Keratinocyte (primary cell): Measurements from ENCODE around the gene CPTP. TPM values are rescaled to one million over a fixed set of nuclear protein-coding genes. Genes with fewer than 3 reads are reported as not detected.
A peak's percentile ranks its signal among the peaks of the same experiment; 100 is the strongest.

Experiments used
- DNase-seq: peaks from one replicate; pipeline ENCODE4 v3.0.0-alpha.2; 2011; ENCODE audit warnings: low read depth, missing footprints, low spot score
- FAIRE-seq: peaks from 2 replicates; lab custom pipeline; 2011; peaks lifted over from hg19 to GRCh38; lab: Jason Lieb, UNC
- H2AFZ ChIP-seq: 2 replicates; pipeline ENCODE4 v1.6.0; 2012; ENCODE audit warnings: low read length, control low read depth, inconsistent platforms; ENCODE audit not compliant: control insufficient read depth
- H3K27ac ChIP-seq: 2 replicates; pipeline ENCODE4 v1.5.1; 2011; ENCODE audit warnings: low read length; ENCODE audit not compliant: control insufficient read depth, insufficient read depth
- H3K27me3 ChIP-seq: 3 replicates; pipeline ENCODE4 v1.6.0; 2011; ENCODE audit warnings: low read length; ENCODE audit not compliant: control insufficient read depth, insufficient read depth; ENCODE audit errors: extremely low read depth
- H3K36me3 ChIP-seq, 2 experiments: 2 replicates in 1 of 2; 3 replicates in 1 of 2; pipeline ENCODE4 v1.5.1; 2011; ENCODE audit warnings: low read length in 2 of 2, mild to moderate bottlenecking in 1 of 2; ENCODE audit not compliant: control insufficient read depth in 2 of 2, insufficient read depth in 2 of 2; ENCODE audit errors: extremely low read depth in 1 of 2
- H3K4me1 ChIP-seq: 3 replicates; pipeline ENCODE4 v1.5.1; 2011; ENCODE audit warnings: low read length; ENCODE audit not compliant: control insufficient read depth, insufficient read depth; ENCODE audit errors: extremely low read depth
- H3K4me2 ChIP-seq: 3 replicates; pipeline ENCODE4 v1.6.0; 2011; ENCODE audit warnings: low read depth, low read length; ENCODE audit not compliant: control insufficient read depth, insufficient read depth; ENCODE audit errors: extremely low read depth
- H3K4me3 ChIP-seq, 3 experiments: fragments of 200-600 bp in 1 of 3; sonication (generic) in 1 of 3; 2 replicates in 2 of 3; 3 replicates in 1 of 3; pipeline ENCODE4 v1.5.1; 2011 to 2016; ENCODE audit warnings: low read length in 3 of 3, mild to moderate bottlenecking in 3 of 3, control low read depth in 2 of 3, inconsistent platforms in 1 of 3, low read depth in 1 of 3, mixed read lengths in 1 of 3, mixed run types in 1 of 3, moderate library complexity in 1 of 3; ENCODE audit not compliant: control insufficient read depth in 2 of 3, insufficient read depth in 2 of 3; ENCODE audit errors: extremely low read depth in 1 of 3
- H3K79me2 ChIP-seq: 2 replicates; pipeline ENCODE4 v1.6.0; 2012; ENCODE audit warnings: low read length; ENCODE audit not compliant: control insufficient read depth, insufficient read depth
- H3K9ac ChIP-seq: 3 replicates; pipeline ENCODE4 v1.6.0; 2011; ENCODE audit warnings: low read length; ENCODE audit not compliant: control insufficient read depth, insufficient read depth; ENCODE audit errors: extremely low read depth
- H3K9me1 ChIP-seq: 3 replicates; pipeline ENCODE4 v1.6.0; 2011; ENCODE audit warnings: low read length; ENCODE audit not compliant: control insufficient read depth, insufficient read depth; ENCODE audit errors: extremely low read depth
- H3K9me3 ChIP-seq: 2 replicates; pipeline ENCODE4 v1.5.1; 2012; ENCODE audit warnings: low read depth, low read length; ENCODE audit not compliant: control insufficient read depth
- H4K20me1 ChIP-seq: 3 replicates; pipeline ENCODE4 v1.6.0; 2011; ENCODE audit warnings: low read length; ENCODE audit not compliant: control insufficient read depth, insufficient read depth; ENCODE audit errors: extremely low read depth
- CTCF ChIP-seq, 3 experiments: IDR thresholded peaks in 1 of 3; conservative IDR thresholded peaks in 1 of 3; optimal IDR thresholded peaks in 1 of 3; 2 replicates in 2 of 3; 3 replicates in 1 of 3; pipeline versions ENCODE3 to v1.5.1; 2011; ENCODE audit warnings: low read length in 3 of 3, mild to moderate bottlenecking in 3 of 3, moderate library complexity in 2 of 3, control low read depth in 1 of 3, inconsistent platforms in 1 of 3; ENCODE audit not compliant: insufficient read depth in 2 of 3; ENCODE audit errors: extremely low read depth in 1 of 3
- EZH2 ChIP-seq: IDR thresholded peaks from one replicate; pipeline ENCODE4 v1.6.1; 2012; ENCODE audit warnings: inconsistent platforms, mild to moderate bottlenecking, low read length, moderate library complexity
- dilution Hi-C: fragments of 300-500 bp; cut with MboI; formaldehyde crosslinking; loops from one replicate; pipeline ENCODE4 v1.7.0; 2020; ENCODE audit warnings: low sequenced_read_pairs; ENCODE audit not compliant: extremely low pct_ligation_motif_present
- polyA plus RNA-seq, 5 experiments: library from polyadenylated mRNA; depleted of rRNA in 3 of 5; stranded (reverse) in 3 of 5; stranded (forward) in 1 of 5; unstranded in 1 of 5; fragments of >200 nt; gene quantifications; 1 replicate in 1 of 5; 2 replicates in 3 of 5; 3 replicates in 1 of 5; pipeline versions ENCODE4 v1.2.1 to v1.2.3, GENCODE V29; 2011 to 2012; ENCODE audit warnings: missing spikeins in 2 of 5, low read depth in 1 of 5, low replicate concordance in 1 of 5

Gene CPTP
- polyA plus RNA-seq, 1 donor (not counting 4 experiments of a cell fraction or from before 2014, with no cell fraction given), result 5.8 TPM

- Histone ChIP-seq H4K20me1 (peaks cover 2% of the 10 kb centered on the region), H2AFZ (no peak overlapping the region), H3K4me1 (peaks cover 40% of the 10 kb centered on the region), H3K9ac (peak overlapping the region; percentile 79), H3K9me3 (no peaks in the 10 kb centered on the region), H3K36me3 (peaks cover 6 to 11% of the 10 kb centered on the region in 2 experiments), H3K4me3 (peak overlapping the region; percentile 24 to 47 (median 44)), H3K27ac (peak overlapping the region; percentile 92), H3K4me2 (peak overlapping the region; percentile 94), H3K27me3 (no peaks in the 10 kb centered on the region), H3K9me1 (no peaks in the 10 kb centered on the region), H3K79me2 (peaks cover 76% of the 10 kb centered on the region)
- FAIRE-seq (peak; percentile 20), DNase-seq (no peak)
- TF ChIP-seq CTCF (optimal IDR thresholded peaks at IDR 0.05 in 1 of 3, IDR thresholded peaks at IDR 0.05 in 1 of 3, conservative IDR thresholded peaks at IDR 0.05 in 1 of 3; ENCODE audit: extremely low read depth in 1 of 3, insufficient read depth in 2 of 3, low read length in 3 of 3) (no peak), EZH2 (no peak)
- dilution Hi-C loops, result no loop called here
Measured at GRCh38 chr1:1345860-1346500, 21.4 kb downstream of the CPTP start.

GRCh38 chr1:1346501-1346890, 21.9 kb downstream of the CPTP start:
- H3K9me1 ChIP-seq, result no peaks in the 10 kb centered on the region
- peaks cover 2 to 6% of the 10 kb centered on the region in 2 experiments for H3K36me3 ChIP-seq
- TF ChIP-seq EZH2 (no peak), CTCF (optimal IDR thresholded peaks at IDR 0.05 in 1 of 3, IDR thresholded peaks at IDR 0.05 in 1 of 3, conservative IDR thresholded peaks at IDR 0.05 in 1 of 3; ENCODE audit: extremely low read depth in 1 of 3, insufficient read depth in 2 of 3, low read length in 3 of 3) (no peak)
- H4K20me1 ChIP-seq, result no peaks in the 10 kb centered on the region
- dilution Hi-C loops, result no loop called here
- peak overlapping the region; percentile 92 for H3K27ac ChIP-seq
- H3K9me3 ChIP-seq, result no peaks in the 10 kb centered on the region
- peak overlapping the region; percentile 24 to 47 (median 44) for H3K4me3 ChIP-seq
- peak overlapping the region; percentile 94 for H3K4me2 ChIP-seq
- DNase-seq (no peak), FAIRE-seq (no peak)
- H3K27me3 ChIP-seq, result no peaks in the 10 kb centered on the region
- peak overlapping the region; percentile 28 for H3K9ac ChIP-seq
- no peak overlapping the region for H2AFZ ChIP-seq
- H3K79me2 ChIP-seq, result peaks cover 71% of the 10 kb centered on the region
- H3K4me1 ChIP-seq, result peaks cover 40% of the 10 kb centered on the region
